Ascending aorta (tissue), 2 donors: Measurements from ENCODE around the gene COL18A1. TPM values are rescaled to one million over a fixed set of nuclear protein-coding genes. Genes with fewer than 3 reads are reported as not detected.
A peak's percentile ranks its signal among the peaks of the same experiment; 100 is the strongest.
"Not testable (repeated sequence)": the region's sequence is repeated elsewhere in the genome, so short reads cannot be mapped to it uniquely, and the experiment has no call there.

Experiments
- DNase-seq, 2 donors: peaks; one replicate each; pipeline ENCODE4 v3.0.0-alpha.2; 2019; ENCODE audit warnings: low spot score in 2 of 2
- H3K27ac ChIP-seq, 2 donors: fragments of 200-600 bp; sonication (generic); one replicate each; pipeline ENCODE4 v1.5.1; 2016 to 2017; ENCODE audit warnings: mild to moderate bottlenecking in 1 of 2
- H3K27me3 ChIP-seq: fragments of 200-600 bp; sonication (generic); one replicate; pipeline ENCODE4 v1.5.1; 2017
- H3K36me3 ChIP-seq, 2 donors: fragments of 200-600 bp; sonication (generic); one replicate each; pipeline ENCODE4 v1.5.1; 2016
- H3K4me1 ChIP-seq, 2 donors: fragments of 200-600 bp; sonication (generic); one replicate each; pipeline ENCODE4 v1.5.1; 2016 to 2017; ENCODE audit warnings: mild to moderate bottlenecking in 1 of 2
- H3K4me3 ChIP-seq, 2 donors: fragments of 200-600 bp; sonication (generic); one replicate each; pipeline ENCODE4 v1.5.1; 2016 to 2017; ENCODE audit warnings: mild to moderate bottlenecking in 1 of 2
- H3K9me3 ChIP-seq, 2 donors: fragments of 200-600 bp; sonication (generic); one replicate each; pipeline ENCODE4 v1.5.1; 2016
- CTCF ChIP-seq, 3 experiments: fragments of 200-600 bp in 2 of 3; fragments of 450-650 bp in 1 of 3; sonication (generic) in 2 of 3; IDR thresholded peaks; one replicate each; pipeline ENCODE4 v1.5.1; 2016 to 2019; ENCODE audit warnings: antibody characterized with exemption in 3 of 3, mild to moderate bottlenecking in 1 of 3, moderate library complexity in 1 of 3
- intact Hi-C: fragments of 100-400 bp; cut with DNase I; formaldehyde crosslinking; loops from one replicate; pipeline ENCODE4 v1.15.1; 2023
- total RNA-seq: library from RNA; depleted of rRNA; stranded (reverse); fragments of >200 nt; gene quantifications from one replicate; pipeline ENCODE4 v1.1.0, GENCODE V29; 2016

Gene COL18A1
- total RNA-seq, 1 donor from 2014 or later: 699 TPM

GRCh38 chr21:45365608-45366241 lies 39.2 kb upstream of the COL18A1 start:
- no peaks in the 10 kb centered on the region for H3K9me3 ChIP-seq
- H3K36me3 ChIP-seq: no peaks in the 10 kb centered on the region
- no peak overlapping the region for H3K4me3 ChIP-seq
- intact Hi-C loops: loop anchor here (1.0 to 2.0 kb wide), 2 partner anchors 39 to 71 kb away; no protein-coding TSS in a partner anchor
- peaks cover 21 to 44% of the 10 kb centered on the region in 2 donors for H3K4me1 ChIP-seq
- TF ChIP-seq CTCF (IDR thresholded peaks at IDR 0.05): no peak
- DNase-seq: no peak
- H3K27me3 ChIP-seq: no peaks in the 10 kb centered on the region
- H3K27ac ChIP-seq: peak overlapping the region; percentile 97 to 99

GRCh38 chr21:45366476-45366875 lies 38.5 kb upstream of the COL18A1 start:
- intact Hi-C loops: no loop called here
- no peaks in the 10 kb centered on the region for H3K27me3 ChIP-seq
- H3K4me1 ChIP-seq: peaks cover 21 to 44% of the 10 kb centered on the region in 2 donors
- no peak for DNase-seq
- peak overlapping the region; percentile 97 to 99 for H3K27ac ChIP-seq
- no peak for TF ChIP-seq CTCF (IDR thresholded peaks at IDR 0.05)
- no peaks in the 10 kb centered on the region for H3K36me3 ChIP-seq
- H3K9me3 ChIP-seq: no peaks in the 10 kb centered on the region
- no peak overlapping the region for H3K4me3 ChIP-seq

- DNase-seq: peak in 1 of 2 donors; percentile 92
These were observed 38.0 kb upstream of the COL18A1 start for GRCh38 chr21:45366931-45367401.

GRCh38 chr21:45367402-45368351 lies 37.3 kb upstream of the COL18A1 start:
- peak overlapping the region; percentile 97 to 99 for H3K27ac ChIP-seq
- H3K27me3 ChIP-seq: no peaks in the 10 kb centered on the region
- no peak overlapping the region for H3K4me3 ChIP-seq
- TF ChIP-seq CTCF (IDR thresholded peaks at IDR 0.05): no peak
- no peaks in the 10 kb centered on the region for H3K36me3 ChIP-seq
- H3K9me3 ChIP-seq: no peaks in the 10 kb centered on the region
- no peak for DNase-seq
- H3K4me1 ChIP-seq: peaks cover 21 to 44% of the 10 kb centered on the region in 2 donors
- intact Hi-C loops: no loop called here

More at GRCh38 chr21:45366931-45367401, 38.0 kb upstream of the COL18A1 start:
- H3K4me1 ChIP-seq: peaks cover 21 to 44% of the 10 kb centered on the region in 2 donors
- TF ChIP-seq CTCF (IDR thresholded peaks at IDR 0.05): peak; percentile 7 to 23 (median 12)
- no peaks in the 10 kb centered on the region for H3K27me3 ChIP-seq
- intact Hi-C loops: no loop called here
- H3K4me3 ChIP-seq: no peak overlapping the region
- no peaks in the 10 kb centered on the region for H3K36me3 ChIP-seq
- H3K9me3 ChIP-seq: no peaks in the 10 kb centered on the region
- peak overlapping the region; percentile 97 to 99 for H3K27ac ChIP-seq

- H3K4me3 ChIP-seq, H3K9me3 ChIP-seq, H3K36me3 ChIP-seq, intact Hi-C loops, DNase-seq, H3K27ac ChIP-seq, H3K27me3 ChIP-seq: not testable (repeated sequence)
- peaks cover 17 to 35% of the 10 kb centered on the region in 2 donors for H3K4me1 ChIP-seq
These were observed 35.9 kb upstream of the COL18A1 start for GRCh38 chr21:45369018-45369417.

GRCh38 chr21:45370575-45370974 lies 34.4 kb upstream of the COL18A1 start:
- intact Hi-C loops: no loop called here
- peaks cover 11 to 21% of the 10 kb centered on the region in 2 donors for H3K4me1 ChIP-seq
- DNase-seq: no peak
- no peak for TF ChIP-seq CTCF (IDR thresholded peaks at IDR 0.05)
- no peaks in the 10 kb centered on the region for H3K27me3 ChIP-seq
- H3K27ac ChIP-seq: no peak overlapping the region
- no peaks in the 10 kb centered on the region for H3K36me3 ChIP-seq
- H3K4me3 ChIP-seq: no peak overlapping the region
- H3K9me3 ChIP-seq: no peaks in the 10 kb centered on the region
